HepG2 (cell line): ENCODE data around the gene PPP1CB.

Source experiments
- CEBPB ChIP-seq: IDR thresholded peaks from 2 replicates; pipeline ENCODE4 v1.6.1; 2011; ENCODE audit warnings: low read depth, low read length, improper control_type of control experiment, borderline replicate concordance
- EZH2 ChIP-seq: conservative IDR thresholded peaks from 2 replicates; pipeline ENCODE4 v1.6.1; 2012; ENCODE audit warnings: mild to moderate bottlenecking, low read depth, low read length, moderate library complexity
- PBX3 ChIP-seq: sonication (generic); formaldehyde crosslinking; IDR thresholded peaks from 2 replicates; pipeline ENCODE4 v1.8.1; 2023; ENCODE audit warnings: missing genetic modification reagents, inconsistent platforms, borderline replicate concordance
- PCBP2 ChIP-seq: fragments of 200-400 bp; formaldehyde crosslinking; optimal IDR thresholded peaks from 2 replicates; pipeline ENCODE3; 2018; ENCODE audit warnings: low read length, low read depth; ENCODE audit not compliant: poor library complexity, severe bottlenecking
- POLR2AphosphoS5 ChIP-seq: IDR thresholded peaks from 2 replicates; pipeline ENCODE4 v1.6.1; 2012; ENCODE audit warnings: low read depth, low read length
- PRDM15 ChIP-seq: sonication (generic); formaldehyde crosslinking; IDR thresholded peaks from 2 replicates; pipeline ENCODE4 v1.4.0; 2020; ENCODE audit warnings: missing genetic modification reagents
- TARDBP ChIP-seq: sonication (generic); formaldehyde crosslinking; IDR thresholded peaks from 2 replicates; pipeline ENCODE4 v1.8.0; 2022; ENCODE audit warnings: mild to moderate bottlenecking, missing genetic modification reagents
- TBP ChIP-seq: sonication (generic); formaldehyde crosslinking; IDR thresholded peaks from 2 replicates; pipeline ENCODE4 v1.5.0; 2020; ENCODE audit warnings: missing genetic modification reagents
- TCF7 ChIP-seq: sonication (generic); IDR thresholded peaks from 2 replicates; pipeline ENCODE4 v1.6.1; 2016; ENCODE audit warnings: antibody characterized with exemption, low read depth
- ZNF326 ChIP-seq: sonication (generic); formaldehyde crosslinking; IDR thresholded peaks from 2 replicates; pipeline ENCODE4 v1.4.0; 2020; ENCODE audit warnings: missing genetic modification reagents, borderline replicate concordance
- ZNF747 ChIP-seq: sonication (generic); formaldehyde crosslinking; IDR thresholded peaks from 2 replicates; pipeline ENCODE4 v1.8.1; 2023; ENCODE audit warnings: missing genetic modification reagents, mild to moderate bottlenecking, borderline replicate concordance

GRCh38 chr2:28824870-28825269, 73.2 kb downstream of the PPP1CB start:
- no peak for TF ChIP-seq TCF7
- TF ChIP-seq POLR2AphosphoS5 = no peak
- TF ChIP-seq EZH2 = no peak
- TF ChIP-seq ZNF326 (CRISPR knock-in tag) = no peak
- no peak for TF ChIP-seq CEBPB
- no peak for TF ChIP-seq TARDBP
- no peak for TF ChIP-seq PBX3 (CRISPR knock-in tag)
- TF ChIP-seq TBP (CRISPR knock-in tag) = no peak
- TF ChIP-seq ZNF747 (CRISPR knock-in tag) = no peak
- TF ChIP-seq PRDM15 (CRISPR knock-in tag) = no peak
- no peak for TF ChIP-seq PCBP2
